Right ventricle myocardium inferior (tissue), 1 donor: Measurements from ENCODE around the gene C10orf67. TPM values are rescaled to one million over a fixed set of nuclear protein-coding genes. Genes with fewer than 3 reads are reported as not detected.

ENCODE experiments used
- ATAC-seq: fragments of 200-7000 bp; cut with Tn5 transposase; one replicate; pipeline ENCODE4 v1.9.1; 2020; ENCODE audit warnings: mild to moderate bottlenecking, moderate library complexity
- DNase-seq: peaks from one replicate; pipeline ENCODE4 v3.0.0; 2021; ENCODE audit errors: missing footprints
- intact Hi-C: fragments of 100-400 bp; cut with DNase I; formaldehyde crosslinking; loops from one replicate; pipeline ENCODE4 v1.11.0; 2022
- total RNA-seq: library from RNA; stranded (reverse); fragmentation: NEBNext Ultra II Directional; extraction: Animal tissue kit (Norgen Biotek cat#: 25700); gene quantifications from one replicate; pipeline ENCODE4 v1.2.1, GENCODE V29; 2021
- donor health status: DM: no; HTN: yes; CAD: no; lungs with severe emphysema.

The C10orf67 gene
- total RNA-seq, 1 donor from 2014 or later = 0.51 TPM

GRCh38 chr10:23192712-23193434, 151.7 kb downstream of the C10orf67 start:
- no peak for DNase-seq
- intact Hi-C loops = no loop called here
- ATAC-seq = no peak

GRCh38 chr10:23191764-23192711, 152.6 kb downstream of the C10orf67 start, which contains the start of gene PTF1A:
Gene PTF1A (plus strand): TSS chr10:23192312. CDS start chr10:23192531, 219 bp downstream.
- intact Hi-C loops = no loop called here
- ATAC-seq = no peak

GRCh38 chr10:23190872-23191763, 153.5 kb downstream of the C10orf67 start:
- intact Hi-C loops = no loop called here
- DNase-seq (no peak), ATAC-seq (no peak)

More at GRCh38 chr10:23191764-23192711, 152.6 kb downstream of the C10orf67 start, which contains the start of gene PTF1A:
- DNase-seq = no peak

GRCh38 chr10:23189024-23189423, 155.6 kb downstream of the C10orf67 start:
- no peak for DNase-seq
- ATAC-seq = no peak
- intact Hi-C loops = no loop called here

- ATAC-seq (no peak), DNase-seq (no peak)
- intact Hi-C loops = no loop called here
Measured at GRCh38 chr10:23187155-23187554, 157.4 kb downstream of the C10orf67 start.

GRCh38 chr10:23186697-23187096, 157.9 kb downstream of the C10orf67 start:
- intact Hi-C loops = no loop called here
- DNase-seq (no peak), ATAC-seq (no peak)

- ATAC-seq (no peak), DNase-seq (no peak)
- intact Hi-C loops = no loop called here
Measured at GRCh38 chr10:23186178-23186577, 158.4 kb downstream of the C10orf67 start.

GRCh38 chr10:23174977-23175512, 169.6 kb downstream of the C10orf67 start:
- ATAC-seq (no peak), DNase-seq (no peak)
- intact Hi-C loops = no loop called here

GRCh38 chr10:23174074-23174976, 170.3 kb downstream of the C10orf67 start:
- intact Hi-C loops = no loop called here
- ATAC-seq = no peak
- no peak for DNase-seq

- no peak for DNase-seq
- ATAC-seq = no peak
- intact Hi-C loops = no loop called here
Measured at GRCh38 chr10:23173214-23174073, 171.2 kb downstream of the C10orf67 start.

GRCh38 chr10:23172429-23173213, 172.0 kb downstream of the C10orf67 start:
- intact Hi-C loops = no loop called here
- ATAC-seq (no peak), DNase-seq (no peak)

GRCh38 chr10:23171232-23171876, 173.2 kb downstream of the C10orf67 start:
- intact Hi-C loops = no loop called here
- DNase-seq = no peak
- no peak for ATAC-seq

GRCh38 chr10:23158370-23158769, 186.2 kb downstream of the C10orf67 start:
- ATAC-seq (peak; percentile 59), DNase-seq (no peak)
- intact Hi-C loops = loop anchor here (5.0 to 10.0 kb wide), 3 partner anchors 369 to 1396 kb away; no protein-coding TSS in a partner anchor

- intact Hi-C loops = loop anchor here (5.0 to 10.0 kb wide), 3 partner anchors 369 to 1397 kb away; no protein-coding TSS in a partner anchor
- DNase-seq (no peak), ATAC-seq (no peak)
Measured at GRCh38 chr10:23157691-23158369, 186.8 kb downstream of the C10orf67 start.
